ENCODE results near the gene SIAE.
A peak's percentile ranks its signal among the peaks of the same experiment; 100 is the strongest.

SIAE gene

DNA sequence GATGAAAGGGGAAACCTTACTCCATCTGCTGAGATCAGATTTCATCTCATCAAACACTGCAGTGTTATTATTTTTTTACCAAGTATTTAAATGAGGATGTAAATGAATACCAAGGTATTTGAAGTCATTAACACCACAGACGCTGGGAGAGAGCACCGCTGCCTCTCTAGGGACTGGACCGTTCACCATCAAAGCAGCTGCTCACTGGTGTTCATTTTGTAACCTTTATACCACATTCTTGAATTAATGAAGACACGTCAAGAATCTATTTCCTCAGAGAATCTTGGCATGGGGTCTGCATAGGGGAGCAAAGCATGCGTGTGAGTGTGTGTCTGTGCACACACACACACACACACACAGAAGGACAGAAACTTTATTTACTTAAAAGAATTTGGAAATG, 15.6 kb downstream of the SIAE start:
- TF ChIP-seq, protein P1, sequence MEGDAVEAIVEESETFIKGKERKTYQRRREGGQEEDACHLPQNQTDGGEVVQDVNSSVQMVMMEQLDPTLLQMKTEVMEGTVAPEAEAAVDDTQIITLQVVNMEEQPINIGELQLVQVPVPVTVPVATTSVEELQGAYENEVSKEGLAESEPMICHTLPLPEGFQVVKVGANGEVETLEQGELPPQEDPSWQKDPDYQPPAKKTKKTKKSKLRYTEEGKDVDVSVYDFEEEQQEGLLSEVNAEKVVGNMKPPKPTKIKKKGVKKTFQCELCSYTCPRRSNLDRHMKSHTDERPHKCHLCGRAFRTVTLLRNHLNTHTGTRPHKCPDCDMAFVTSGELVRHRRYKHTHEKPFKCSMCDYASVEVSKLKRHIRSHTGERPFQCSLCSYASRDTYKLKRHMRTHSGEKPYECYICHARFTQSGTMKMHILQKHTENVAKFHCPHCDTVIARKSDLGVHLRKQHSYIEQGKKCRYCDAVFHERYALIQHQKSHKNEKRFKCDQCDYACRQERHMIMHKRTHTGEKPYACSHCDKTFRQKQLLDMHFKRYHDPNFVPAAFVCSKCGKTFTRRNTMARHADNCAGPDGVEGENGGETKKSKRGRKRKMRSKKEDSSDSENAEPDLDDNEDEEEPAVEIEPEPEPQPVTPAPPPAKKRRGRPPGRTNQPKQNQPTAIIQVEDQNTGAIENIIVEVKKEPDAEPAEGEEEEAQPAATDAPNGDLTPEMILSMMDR (conservative IDR thresholded peaks at IDR 0.05; ENCODE audit: low read depth, low read length): no peak
- H3K4me3 ChIP-seq (ENCODE audit: low read depth, low read length): no peak overlapping the region
- peak; percentile 50 for DNase-seq (ENCODE audit: low read depth)

DNA sequence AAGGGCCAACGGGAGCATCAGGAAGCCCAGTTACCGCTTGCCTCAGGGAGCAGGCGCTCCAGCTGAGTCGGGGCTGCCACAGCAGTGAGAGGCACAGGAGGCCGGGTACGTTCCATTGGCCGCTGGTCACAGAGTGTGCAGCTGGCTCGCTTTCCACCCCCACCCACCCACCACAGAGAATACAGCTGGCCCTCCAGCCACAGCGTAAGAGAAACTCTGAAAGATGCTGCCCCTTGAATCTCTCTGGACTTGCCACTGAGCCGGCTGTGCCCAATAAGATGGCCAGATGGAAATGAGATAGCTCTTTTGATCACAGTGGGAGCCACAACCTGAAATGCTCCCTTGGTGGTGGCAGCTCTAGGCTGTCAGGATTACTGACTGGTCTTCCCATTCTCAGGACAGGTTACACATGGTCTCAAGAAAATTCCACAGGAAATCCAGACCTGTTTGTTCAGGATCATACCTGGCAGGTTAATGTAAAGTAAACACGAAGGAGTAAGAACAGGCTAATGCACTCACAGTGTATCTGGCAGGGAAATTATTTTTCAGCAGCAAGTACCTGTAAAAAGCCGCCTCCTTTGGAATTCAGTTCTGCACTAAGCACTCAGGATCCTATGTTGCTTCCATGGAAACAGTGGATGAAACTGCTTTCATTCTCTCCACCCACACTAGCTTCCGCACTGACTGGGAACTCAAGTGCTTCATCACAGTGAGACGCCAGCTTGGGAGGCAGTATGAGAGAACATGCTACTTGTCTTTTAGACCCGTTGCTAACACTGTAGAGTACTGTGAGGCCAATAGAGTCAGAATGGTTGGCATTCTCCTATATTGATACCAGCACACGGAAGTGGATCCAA, 16.5 kb downstream of the SIAE start:
- H3K4me3 ChIP-seq (ENCODE audit: low read depth, low read length): no peak overlapping the region
- DNase-seq (ENCODE audit: low read depth): peak; percentile 75
- TF ChIP-seq, protein P1 (conservative IDR thresholded peaks at IDR 0.05; ENCODE audit: low read depth, low read length): no peak

DNA sequence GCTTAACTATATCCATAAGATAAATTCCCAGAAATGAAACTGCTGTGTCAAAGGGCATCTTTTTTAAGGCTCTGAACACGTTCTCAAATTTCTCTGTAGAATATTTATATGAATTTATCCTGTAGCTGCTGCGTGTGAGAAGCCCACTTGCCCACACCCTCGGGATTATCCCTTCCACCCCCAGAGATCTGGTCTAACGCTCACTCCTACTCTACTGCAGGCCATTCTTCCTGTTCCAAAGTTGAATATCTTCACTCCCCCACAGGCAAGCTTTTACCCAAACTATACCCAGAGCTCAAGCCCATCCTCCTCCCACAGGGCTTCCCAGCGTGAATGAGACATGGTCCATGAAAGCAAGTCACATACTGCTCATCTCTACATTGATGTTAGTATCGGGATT, 24.9 kb downstream of the SIAE start:
- no peak overlapping the region for H3K4me3 ChIP-seq (ENCODE audit: low read depth, low read length)
- DNase-seq (ENCODE audit: low read depth): no peak
- TF ChIP-seq, protein P1 (conservative IDR thresholded peaks at IDR 0.05; ENCODE audit: low read depth, low read length): no peak

DNA sequence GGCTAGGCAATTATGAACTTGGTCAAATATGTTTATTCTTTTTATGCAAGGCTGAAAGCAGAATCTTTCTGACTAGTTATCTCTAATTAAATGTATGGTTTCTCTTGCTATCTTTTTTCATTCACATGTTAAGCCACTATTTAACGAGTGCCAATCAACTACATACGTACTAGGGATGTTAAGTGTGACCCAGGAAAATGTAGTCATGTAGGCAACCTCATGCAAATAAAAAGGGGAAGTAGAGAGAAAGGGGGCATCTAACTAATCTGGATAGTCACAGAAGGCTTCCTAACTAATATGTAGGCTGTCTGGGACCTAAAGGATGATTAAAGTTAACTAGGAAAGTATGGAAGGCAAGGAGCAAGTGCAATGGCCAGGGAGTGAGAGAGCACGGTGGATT, 27.4 kb downstream of the SIAE start:
- DNase-seq (ENCODE audit: low read depth): no peak
- no peak overlapping the region for H3K4me3 ChIP-seq (ENCODE audit: low read depth, low read length)
- TF ChIP-seq, protein P1 (conservative IDR thresholded peaks at IDR 0.05; ENCODE audit: low read depth, low read length): no peak

DNA sequence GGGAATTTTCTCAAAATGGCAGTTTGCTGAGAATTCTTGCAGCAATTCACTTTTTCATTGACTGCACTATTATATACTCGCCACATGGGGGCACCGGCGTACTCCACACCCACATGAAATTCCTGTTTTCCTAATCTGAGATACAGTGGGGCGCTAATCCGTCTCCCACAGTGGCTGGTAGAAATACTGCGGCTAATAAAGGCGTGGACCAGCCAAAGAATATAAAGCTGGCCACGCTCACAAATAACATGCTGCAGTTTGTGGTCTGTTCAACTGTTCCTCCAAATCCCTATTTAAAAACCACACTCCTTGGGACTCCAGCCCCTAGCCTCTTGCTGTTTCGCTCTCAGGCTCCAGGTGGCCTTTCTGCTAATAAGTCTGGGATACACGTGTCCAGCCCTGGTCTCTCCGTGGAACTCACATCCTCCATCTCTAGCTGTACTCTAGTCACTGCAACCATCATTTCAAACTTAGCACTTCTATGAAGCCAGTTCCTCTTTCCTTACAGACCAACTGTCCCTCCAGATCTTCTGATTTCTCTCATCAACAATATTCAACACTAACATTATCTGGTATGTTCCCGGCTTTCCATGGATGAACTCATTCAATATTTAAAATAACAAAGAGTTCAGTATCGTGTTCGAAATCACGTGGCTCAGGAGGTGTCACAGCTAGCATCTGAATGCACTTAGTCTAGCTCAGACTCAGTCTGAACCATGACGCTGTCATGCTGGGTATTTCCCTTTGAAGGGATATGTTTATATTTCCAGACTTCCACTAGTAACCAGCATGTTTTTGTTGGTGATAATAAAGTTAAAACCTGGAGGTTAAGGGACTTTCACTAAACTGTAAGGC, 28.9 kb downstream of the SIAE start:
- peak overlapping the region; percentile 43 for H3K4me3 ChIP-seq (ENCODE audit: low read depth, low read length)
- peak; percentile 89 for DNase-seq (ENCODE audit: low read depth)
- TF ChIP-seq, protein P1 (conservative IDR thresholded peaks at IDR 0.05; ENCODE audit: low read depth, low read length): peak; percentile 81

DNA sequence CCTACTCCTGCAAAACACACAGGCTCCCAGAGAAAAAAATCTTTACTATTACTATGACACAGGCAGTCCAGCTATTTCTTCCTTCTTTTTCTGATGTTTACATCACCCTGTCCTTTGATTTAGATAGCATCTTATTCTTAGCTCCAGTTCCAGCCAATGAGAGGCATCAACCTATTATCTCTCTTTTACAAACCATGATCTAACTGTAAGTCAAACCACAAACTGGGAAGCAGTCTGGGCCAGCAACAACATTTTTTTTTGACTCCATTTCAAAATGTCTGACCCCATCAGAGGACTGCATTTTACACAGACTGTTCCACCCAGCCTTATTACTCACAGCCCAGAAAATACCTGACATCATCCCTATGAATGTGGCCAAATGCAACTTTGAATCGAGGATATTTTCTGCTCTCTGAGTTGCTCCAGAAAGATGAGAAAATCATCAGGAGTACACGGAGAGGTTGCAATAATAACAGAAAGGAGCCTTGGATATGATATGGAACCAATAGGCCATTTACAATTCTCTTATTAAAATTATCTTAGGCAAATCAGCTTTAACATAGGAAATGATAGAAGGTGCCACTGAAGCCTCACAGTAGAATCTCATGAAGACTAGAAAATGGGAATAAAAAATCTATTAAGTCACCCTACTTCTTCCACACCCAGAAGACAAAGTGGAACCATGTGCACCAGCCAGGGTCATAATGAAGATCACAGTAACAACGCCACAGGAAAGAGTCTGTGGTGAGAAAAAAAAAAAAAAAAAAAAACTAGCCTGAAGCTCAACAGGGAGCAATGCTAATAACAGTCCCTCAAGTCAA, 29.7 kb downstream of the SIAE start:
- H3K4me3 ChIP-seq (ENCODE audit: low read depth, low read length): no peak overlapping the region
- peak; percentile 97 for DNase-seq (ENCODE audit: low read depth)
- TF ChIP-seq, protein P1 (conservative IDR thresholded peaks at IDR 0.05; ENCODE audit: low read depth, low read length): no peak
